Esophagus mucosa (tissue), 1 donor: ENCODE results near the gene TMED8. TPM values are rescaled to one million over a fixed set of nuclear protein-coding genes. Genes with fewer than 3 reads are reported as not detected.
"Not testable (repeated sequence)": the region's sequence is repeated elsewhere in the genome, so short reads cannot be mapped to it uniquely, and the experiment has no call there.

Source experiments
- ATAC-seq: fragments of 200-7000 bp; cut with Tn5 transposase; one replicate; pipeline ENCODE4 v1.9.1; 2020
- total RNA-seq: library from RNA; stranded (reverse); gene quantifications from one replicate; pipeline ENCODE4 v1.2.4, GENCODE V29; 2023
- donor health status: DM: yes; HTN: yes; CAD: no.

The TMED8 gene
- total RNA-seq, 1 donor from 2014 or later: 4.6 TPM

DNA sequence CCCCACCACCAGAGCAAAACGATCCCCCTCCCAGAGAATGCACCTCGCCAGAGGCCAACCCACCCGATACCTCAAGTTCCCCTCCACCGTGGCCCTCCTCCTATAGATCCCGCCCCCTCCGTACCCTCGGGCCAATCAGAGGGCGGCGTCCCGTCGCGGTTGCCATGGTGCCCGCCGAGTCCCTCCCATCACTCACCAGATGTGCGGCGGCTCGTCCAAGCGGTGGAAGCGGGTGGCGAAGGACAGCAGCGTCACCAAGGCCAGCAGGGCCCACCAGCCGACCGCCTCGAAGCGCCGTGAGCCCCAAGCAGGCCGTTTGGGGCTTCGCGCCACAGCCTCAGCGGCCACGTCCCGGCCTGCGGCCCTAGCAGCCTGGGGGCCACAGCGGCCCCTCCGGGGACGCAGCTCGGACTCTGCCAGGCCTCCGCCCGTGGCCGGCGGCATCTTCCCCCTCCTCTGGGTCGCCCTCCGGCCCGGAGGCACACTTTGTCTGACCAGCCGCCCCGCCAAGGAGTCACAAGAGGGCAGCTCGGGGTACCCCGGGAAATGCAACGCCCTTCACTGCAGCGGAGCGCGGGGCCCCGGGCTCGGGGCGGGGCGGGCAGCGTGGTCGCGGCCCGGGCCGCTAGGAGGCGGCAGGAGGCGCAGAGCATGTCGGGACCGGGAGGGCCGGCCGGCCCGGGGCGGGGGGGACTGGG lies 56.5 kb downstream of the TMED8 start, which contains the start of gene POMT2:
TSS of gene POMT2 (minus strand) at position 646 of the 698 bp plus-strand sequence. CDS start at position 444, 202 bp downstream.
- peak; percentile 81 for ATAC-seq

- ATAC-seq: no peak
These were observed 57.5 kb downstream of the TMED8 start for GRCh38 chr14:77319422-77319821.

GRCh38 chr14:77318756-77319155 lies 58.1 kb downstream of the TMED8 start:
- not testable (repeated sequence) for ATAC-seq

- ATAC-seq: no peak
These were observed 58.8 kb downstream of the TMED8 start for GRCh38 chr14:77318006-77318553.

- ATAC-seq: no peak
These were observed 60.0 kb downstream of the TMED8 start for GRCh38 chr14:77316872-77317301.

DNA sequence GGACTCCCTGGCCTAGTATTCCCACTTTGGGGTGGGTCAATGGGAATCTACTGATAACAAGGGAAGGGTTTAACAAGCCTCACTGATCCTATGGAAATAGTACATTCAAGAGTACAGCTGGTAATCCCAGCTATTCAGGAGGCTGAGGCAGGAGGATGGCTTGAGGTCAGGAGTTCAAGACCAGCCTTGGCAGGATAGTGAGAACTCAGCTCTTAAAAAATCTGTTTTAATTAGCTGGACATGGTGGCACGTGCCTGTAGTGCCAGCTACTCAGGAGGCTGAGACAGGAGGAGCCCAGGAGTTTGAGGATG lies 60.7 kb downstream of the TMED8 start:
- no peak for ATAC-seq

DNA sequence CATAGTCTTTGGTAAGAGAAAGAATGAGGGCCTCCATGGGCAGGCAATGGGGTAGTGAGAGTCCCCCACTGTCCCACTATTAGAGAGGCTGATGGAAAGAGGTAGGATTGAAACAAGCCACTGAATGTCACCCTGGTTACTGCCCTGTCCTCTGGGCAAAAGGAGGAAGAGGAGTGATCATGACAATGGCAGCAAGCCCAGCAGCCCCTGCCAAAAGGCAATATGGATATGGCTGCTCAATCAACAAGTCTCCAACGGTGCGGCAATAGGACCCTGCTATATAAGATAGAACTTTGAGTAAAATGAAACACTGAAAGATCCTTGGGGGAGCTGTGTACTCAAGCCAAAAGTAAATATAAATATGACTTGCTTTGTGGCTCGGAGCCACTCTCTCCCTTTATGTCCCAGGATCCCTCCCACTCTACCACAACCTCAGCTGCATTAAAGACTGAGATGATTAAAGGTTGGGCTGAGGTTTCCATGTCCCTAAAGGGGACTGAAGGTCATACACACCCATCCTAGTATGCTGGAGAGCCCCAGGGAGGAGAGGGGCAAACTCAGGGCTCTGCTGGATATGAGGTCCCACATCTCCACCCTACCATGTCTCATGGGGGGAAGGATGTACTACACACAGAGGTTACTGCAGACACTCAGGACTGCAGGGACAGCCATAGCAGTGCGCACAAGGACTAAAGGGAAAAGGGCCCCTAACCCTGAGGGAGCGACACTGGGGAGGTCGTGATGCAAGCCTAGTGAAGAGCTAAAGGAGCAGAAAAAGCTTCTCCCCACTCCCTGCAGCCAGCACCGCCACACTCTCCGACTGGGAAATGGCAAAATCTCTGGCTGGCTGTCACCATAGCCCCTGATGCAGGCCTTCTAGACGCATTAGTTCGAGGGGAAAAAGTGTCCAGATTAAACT lies 62.1 kb downstream of the TMED8 start:
- no peak for ATAC-seq

GRCh38 chr14:77314043-77314442 lies 62.9 kb downstream of the TMED8 start:
- ATAC-seq: peak; percentile 75

DNA sequence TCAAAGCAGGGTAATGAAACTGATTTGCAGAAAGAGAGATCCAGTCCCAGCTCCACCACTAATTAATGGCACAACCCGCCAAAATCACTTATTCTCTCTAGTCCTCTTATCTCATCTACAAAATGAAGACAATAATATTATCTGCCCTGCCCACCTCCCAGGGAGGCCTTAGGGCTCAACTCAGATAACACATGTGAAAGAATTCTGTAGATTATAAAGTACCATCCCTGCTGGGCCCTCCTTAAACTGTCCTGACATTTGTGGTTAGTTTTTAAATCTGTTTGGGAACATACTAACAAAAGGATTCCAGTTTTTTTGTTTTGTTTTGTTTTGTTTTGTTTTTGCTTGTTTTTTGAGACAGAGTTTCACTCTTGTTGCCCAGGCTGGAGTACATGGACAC lies 63.5 kb downstream of the TMED8 start:
- no peak for ATAC-seq

GRCh38 chr14:77311217-77311616 lies 65.7 kb downstream of the TMED8 start:
- ATAC-seq: peak; percentile 64

- ATAC-seq: no peak
These were observed 66.9 kb downstream of the TMED8 start for GRCh38 chr14:77310026-77310425.

DNA sequence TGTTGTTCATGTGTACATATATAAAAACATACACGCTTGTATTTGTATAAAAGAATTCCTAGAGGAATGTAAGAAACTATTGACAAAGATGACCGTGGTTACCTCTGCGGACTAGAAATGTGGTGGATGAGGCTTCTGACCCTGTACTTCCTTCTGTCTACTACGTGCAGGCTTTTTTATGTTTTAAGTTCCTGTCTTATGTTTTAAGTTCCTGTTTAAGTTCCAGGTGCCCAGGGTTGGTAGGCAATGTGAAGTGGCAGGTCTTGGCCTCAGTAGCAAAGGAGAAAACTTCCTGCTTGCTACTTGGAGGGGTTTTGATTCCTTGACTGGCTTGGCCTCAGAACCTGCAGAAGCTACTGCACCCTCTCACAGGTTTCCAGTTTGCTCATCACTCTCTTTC lies 67.8 kb downstream of the TMED8 start:
- no peak for ATAC-seq

- ATAC-seq: no peak
These were observed 69.9 kb downstream of the TMED8 start for GRCh38 chr14:77306851-77307496.

DNA sequence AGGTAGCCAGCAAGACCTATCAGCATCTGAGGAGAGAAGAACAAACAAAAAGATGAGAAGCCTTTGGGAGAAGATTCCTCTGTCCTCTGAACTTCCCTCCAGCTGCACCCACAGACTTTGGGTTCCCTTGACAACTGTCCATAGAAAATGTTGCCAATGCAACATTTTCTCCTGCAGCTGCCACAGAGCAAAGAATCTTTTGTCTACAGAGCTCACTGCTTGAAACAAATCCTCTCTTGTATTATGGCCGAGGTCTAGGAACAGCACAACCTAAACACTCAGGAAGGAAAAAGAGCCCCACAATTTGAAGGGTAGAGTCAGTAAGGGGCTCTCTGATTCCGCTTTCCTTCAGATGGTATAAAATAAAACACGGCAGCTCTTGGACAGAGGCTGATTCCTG lies 70.5 kb downstream of the TMED8 start:
- no peak for ATAC-seq

GRCh38 chr14:77305696-77306095 lies 71.2 kb downstream of the TMED8 start:
- no peak for ATAC-seq

DNA sequence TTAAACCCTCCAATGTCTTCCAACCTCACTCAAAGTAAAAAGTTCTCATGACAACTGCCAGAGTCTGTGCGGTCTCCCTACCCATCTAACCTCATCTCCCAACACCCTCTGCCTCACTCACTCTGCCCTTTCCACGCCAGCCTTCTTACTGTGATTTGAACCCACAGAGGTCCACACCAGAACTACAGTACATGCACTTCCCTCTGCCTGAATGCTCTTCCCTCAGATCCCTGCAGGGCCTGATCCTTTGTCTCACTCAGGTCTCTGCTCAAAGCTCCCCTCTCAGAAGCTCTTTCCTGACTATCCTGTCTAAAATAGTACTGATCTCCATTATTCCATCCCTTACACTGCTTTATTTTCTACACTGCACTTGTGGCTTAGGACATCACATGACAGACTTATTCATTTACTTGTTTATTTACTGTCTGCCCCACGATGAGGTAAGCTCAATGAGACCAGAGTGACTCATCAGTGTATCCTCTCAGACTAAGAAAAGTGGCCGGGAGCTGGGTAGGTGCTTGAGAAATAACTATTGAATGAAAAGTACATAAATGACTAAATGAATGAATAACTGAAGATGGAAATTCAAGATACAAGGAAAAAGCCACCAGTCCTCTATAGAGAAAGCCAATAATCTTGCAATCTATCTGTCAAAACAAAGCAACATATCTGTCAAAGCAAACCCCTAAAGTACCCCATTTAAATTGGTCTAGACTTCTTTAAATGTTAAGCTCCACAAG lies 73.3 kb downstream of the TMED8 start:
- ATAC-seq: peak; percentile 93

DNA sequence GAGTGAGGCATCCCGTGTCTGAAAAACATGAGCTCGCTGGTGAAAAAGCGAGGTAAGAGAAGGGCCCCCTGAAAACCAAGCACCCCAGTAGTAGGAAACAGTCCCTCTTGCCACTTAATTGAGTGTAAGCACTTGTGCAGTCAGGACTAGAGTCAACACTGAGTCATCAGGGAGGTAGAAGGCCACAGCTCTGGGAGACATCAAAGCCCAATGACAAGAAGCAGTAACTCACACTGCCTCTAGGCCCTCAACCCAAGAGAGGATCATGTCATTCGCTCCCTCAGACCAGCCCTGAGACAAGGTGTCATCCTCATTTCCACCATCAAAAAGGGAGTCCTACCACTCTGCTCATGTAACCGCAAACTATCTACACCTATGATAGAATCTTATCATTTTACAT lies 74.0 kb downstream of the TMED8 start:
- ATAC-seq: peak; percentile 79

DNA sequence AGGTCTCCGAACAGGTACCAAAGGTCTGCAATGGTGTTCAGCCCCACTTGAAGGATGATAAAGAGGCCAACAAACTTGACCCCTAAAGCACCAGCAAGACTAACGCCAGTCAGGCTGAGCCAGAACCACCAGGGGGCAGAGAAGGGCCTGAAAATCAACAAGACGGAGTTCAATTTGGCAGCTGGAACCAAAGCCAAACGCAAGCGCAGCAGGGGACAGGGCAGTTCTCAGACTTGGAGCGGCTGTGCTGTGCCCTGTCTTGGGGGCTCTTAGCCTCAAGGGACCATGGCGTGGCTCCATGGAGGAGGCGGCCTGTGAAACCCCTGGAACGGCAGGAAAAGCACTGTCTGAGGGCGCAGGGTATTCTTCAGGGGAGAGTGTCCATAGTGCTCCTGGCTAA lies 75.8 kb downstream of the TMED8 start:
- ATAC-seq: peak; percentile 22

DNA sequence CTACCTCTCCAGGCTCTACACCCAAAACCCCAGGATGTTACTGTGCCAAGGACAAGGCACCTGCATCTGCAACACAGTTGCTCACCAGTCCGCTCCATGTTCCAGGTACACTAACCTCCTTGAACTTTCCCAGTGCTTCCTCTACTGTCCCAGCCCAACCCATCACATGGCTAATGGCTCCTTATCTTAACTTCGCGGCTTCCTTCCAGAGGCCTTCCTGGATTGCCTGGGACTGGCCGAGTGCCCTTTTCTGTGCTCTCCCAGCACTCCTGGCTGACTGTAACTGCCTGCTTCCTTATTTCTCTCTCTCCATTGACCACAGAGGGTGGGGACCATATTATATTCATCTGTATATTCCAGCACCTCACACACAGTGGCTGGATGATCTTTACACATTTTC lies 77.1 kb downstream of the TMED8 start:
- no peak for ATAC-seq

GRCh38 chr14:77296906-77297305 lies 80.0 kb downstream of the TMED8 start:
- no peak for ATAC-seq

DNA sequence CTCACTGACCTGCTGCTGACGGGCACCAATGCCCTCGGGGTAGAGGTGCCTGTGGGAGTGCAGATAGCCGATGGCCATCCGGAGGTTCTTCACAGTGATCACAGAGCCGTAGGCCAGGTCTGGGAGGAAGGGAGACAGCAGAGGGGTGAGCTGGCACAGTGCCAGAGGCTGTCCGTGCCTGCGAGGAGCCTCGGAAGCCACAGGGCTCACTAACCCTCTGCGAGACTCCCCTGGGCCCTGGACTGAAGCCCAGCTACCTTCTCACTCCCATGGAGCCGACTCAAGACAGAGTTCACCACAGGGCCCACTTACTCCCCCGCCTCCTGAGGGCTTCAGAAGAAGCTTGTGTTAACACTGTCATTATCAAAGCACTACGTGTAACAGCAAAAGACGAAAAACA lies 80.7 kb downstream of the TMED8 start:
- ATAC-seq: no peak

DNA sequence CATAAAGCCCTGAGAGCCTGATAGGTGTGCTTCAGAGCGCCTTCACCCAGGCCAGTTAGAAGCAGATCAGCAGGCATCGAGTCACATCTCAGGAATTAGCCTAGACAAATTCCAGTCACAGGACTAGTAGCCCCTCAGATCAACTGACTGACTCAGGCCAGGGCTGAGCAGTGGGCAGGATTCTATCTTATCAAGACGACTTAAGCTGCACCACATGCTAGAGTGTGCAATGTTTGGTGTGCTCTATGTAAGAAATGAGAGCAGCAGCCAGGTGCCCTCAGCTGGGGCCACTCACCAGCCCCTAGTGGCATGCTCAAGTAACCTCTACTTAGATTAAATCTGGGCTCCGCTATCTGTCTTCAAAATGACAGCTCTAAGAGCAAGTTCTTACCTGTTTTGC lies 86.2 kb downstream of the TMED8 start:
- ATAC-seq: no peak
